K562 (cell line): ENCODE measurements around the gene PAPOLB. TPM values are rescaled to one million over a fixed set of nuclear protein-coding genes. Genes with fewer than 3 reads are reported as not detected.
A peak's percentile ranks its signal among the peaks of the same experiment; 100 is the strongest.

Source experiments
- ARID3B ChIP-seq: fragments of 250-450 bp; sonication (Bioruptor Pico); IDR thresholded peaks from 2 replicates; pipeline ENCODE4 v1.4.0; 2020; ENCODE audit warnings: borderline replicate concordance
- CBFA2T2 ChIP-seq: fragments of 450-650 bp; conservative IDR thresholded peaks from 2 replicates; pipeline ENCODE4 v1.6.1; 2017; ENCODE audit warnings: mild to moderate bottlenecking
- CCNT2 ChIP-seq: IDR thresholded peaks from 2 replicates; pipeline ENCODE4 v1.6.1; 2011; ENCODE audit warnings: borderline replicate concordance, low read depth, mild to moderate bottlenecking, moderate library complexity, mixed read lengths, low read length; ENCODE audit not compliant: insufficient read length; ENCODE audit errors: extremely low read depth
- CLOCK ChIP-seq: fragments of 250-450 bp; sonication (Bioruptor Pico); IDR thresholded peaks from 2 replicates; pipeline ENCODE4 v1.4.0; 2020; ENCODE audit warnings: mild to moderate bottlenecking, moderate library complexity, borderline replicate concordance
- CUX1 ChIP-seq: fragments of 200-800 bp; sonication (Bioruptor generic); IDR thresholded peaks from 2 replicates; pipeline ENCODE4 v1.6.1; 2016; ENCODE audit warnings: missing genetic modification characterization, missing compliant biosample characterization
- DDX20 ChIP-seq: fragments of 450-650 bp; IDR thresholded peaks from 2 replicates; pipeline ENCODE4 v1.6.1; 2016; ENCODE audit warnings: missing genetic modification characterization, low read depth, mild to moderate bottlenecking, missing compliant biosample characterization, moderate library complexity
- MECOM ChIP-seq: fragments of 250-450 bp; sonication (Bioruptor Pico); IDR thresholded peaks from 2 replicates; pipeline ENCODE4 v1.8.0; 2022; ENCODE audit warnings: inconsistent platforms
- NFATC3 ChIP-seq: fragments of 450-650 bp; IDR thresholded peaks from 2 replicates; pipeline ENCODE4 v1.6.1; 2017; ENCODE audit warnings: mild to moderate bottlenecking
- NONO ChIP-seq, 2 experiments: fragments of 200-400 bp in 1 of 2; fragments of 450-650 bp in 1 of 2; formaldehyde crosslinking in 1 of 2; IDR thresholded peaks; 2 replicates each; pipeline ENCODE4 v1.6.1; 2017; ENCODE audit warnings: low read depth in 2 of 2, mild to moderate bottlenecking in 2 of 2, moderate library complexity in 2 of 2, low read length in 1 of 2
- RCOR1 ChIP-seq, 2 experiments: IDR thresholded peaks; 2 replicates each; pipeline ENCODE4 v1.6.1; 2012; ENCODE audit warnings: low read depth in 2 of 2, low read length in 2 of 2, borderline replicate concordance in 1 of 2, improper control_type of control experiment in 1 of 2
- TRIM25 ChIP-seq: fragments of 450-650 bp; IDR thresholded peaks from 2 replicates; pipeline ENCODE4 v1.7.0; 2016; ENCODE audit warnings: borderline replicate concordance
- ZNF408 ChIP-seq: fragments of 250-450 bp; sonication (Bioruptor Pico); IDR thresholded peaks from 2 replicates; pipeline ENCODE4 v1.4.0; 2020; ENCODE audit warnings: low read depth, mild to moderate bottlenecking, moderate library complexity
- ZNF551 ChIP-seq: fragments of 250-450 bp; sonication (Bioruptor Pico); IDR thresholded peaks from 2 replicates; pipeline ENCODE4 v1.5.0; 2021; ENCODE audit warnings: mild to moderate bottlenecking, moderate library complexity
- ZNF561 ChIP-seq: fragments of 450-650 bp; formaldehyde crosslinking; conservative IDR thresholded peaks from 2 replicates; pipeline ENCODE4 v1.4.0; 2020; ENCODE audit warnings: mild to moderate bottlenecking, moderate library complexity
- polyA plus RNA-seq, 8 experiments: library from polyadenylated mRNA; depleted of rRNA in 4 of 8; stranded (reverse) in 5 of 8; unstranded in 3 of 8; fragments of >200 nt; fragmentation: Nextera tagmentation in 2 of 8; fragmentation: Illumina TruSeq in 1 of 8; extraction: Ambion mirVana in 2 of 8; extraction: Trizol in 1 of 8; gene quantifications; 2 replicates each; pipeline versions ENCODE4 v1.2.1 to v1.2.3, GENCODE V29; 2011 to 2014; ENCODE audit warnings: inconsistent platforms in 1 of 8, missing spikeins in 1 of 8
- total RNA-seq, 7 experiments: library from RNA; depleted of rRNA in 6 of 7; stranded (reverse); fragments of >200 nt in 6 of 7; fragmentation: Illumina TruSeq in 2 of 7; extraction: Trizol in 2 of 7; gene quantifications; 2 replicates each; pipeline versions ENCODE4 v1.2.1 to v1.2.3, GENCODE V29; 2011 to 2021; ENCODE audit warnings: low replicate concordance in 1 of 7

Gene PAPOLB
- total and polyA plus RNA-seq, 9 of the 15 experiments (the other 6 are each of a cell fraction or from before 2014, with no cell fraction given), result 0.04 to 0.33 (median 0.16) TPM; not detected in 4

GRCh38 chr7:4893929-4894475 is 32.2 kb upstream of the PAPOLB start (continued):
- TF ChIP-seq ZNF408 (CRISPR knock-in tag) (no peak), RCOR1 (IDR thresholded peaks at IDR 0.05; ENCODE audit: borderline replicate concordance in 1 of 2, low read depth in 2 of 2, low read length in 2 of 2) (no peak), TRIM25 (no peak), NFATC3 (no peak), CBFA2T2 (no peak), MECOM (no peak), ZNF551 (CRISPR knock-in tag) (no peak), CLOCK (CRISPR knock-in tag) (no peak), CUX1 (CRISPR knock-in tag) (no peak), CCNT2 (no peak), ARID3B (no peak), DDX20 (tag) (peak; percentile 68), ZNF561 (CRISPR knock-in tag) (no peak), NONO (IDR thresholded peaks at IDR 0.05; ENCODE audit: low read depth in 2 of 2, low read length in 1 of 2) (no peak)
